Naive thymus-derived CD4-positive, alpha-beta T cell (primary cell): ENCODE measurements around the gene GATAD2B. TPM values are rescaled to one million over a fixed set of nuclear protein-coding genes. Genes with fewer than 3 reads are reported as not detected.

Experiments
- ATAC-seq: fragments of 150-1000 bp; cut with Tn5 transposase; 2 replicates; pipeline ENCODE4 v1.10.0; 2021; ENCODE audit warnings: mild to moderate bottlenecking, moderate library complexity
- CTCF ChIA-PET: fragments of 350-600 bp; sonication (Branson Sonifier 250); formaldehyde crosslinking; loops from one replicate; lab custom pipeline; 2021; ENCODE audit warnings: antibody characterized with exemption; lab: Charles Lee
- POLR2A ChIA-PET: fragments of 350-600 bp; sonication (Branson Sonifier 250); formaldehyde crosslinking; loops from one replicate; lab custom pipeline; 2021; ENCODE audit warnings: antibody characterized with exemption, inconsistent platforms; lab: Charles Lee
- DNase-seq, 9 donors: peaks; one replicate each; pipeline versions ENCODE4 v3.0.0 to v3.0.0-alpha.2; 2020 to 2022; ENCODE audit warnings: mixed read lengths in 1 of 9
- H3K27ac ChIP-seq: one replicate; pipeline ENCODE4 v1.7.0; 2013; ENCODE audit warnings: mild to moderate bottlenecking, low read depth, low read length, moderate library complexity
- H3K27me3 ChIP-seq, 2 donors: one replicate each; pipeline ENCODE4 v1.7.0; 2013; ENCODE audit warnings: low read length in 2 of 2, mild to moderate bottlenecking in 2 of 2, moderate library complexity in 2 of 2; ENCODE audit not compliant: control insufficient read depth in 2 of 2, insufficient read depth in 2 of 2
- H3K36me3 ChIP-seq, 3 experiments: 1 replicate in 2 of 3; 2 replicates in 1 of 3; pipeline ENCODE4 v1.7.0; 2013; ENCODE audit warnings: low read length in 3 of 3, mild to moderate bottlenecking in 3 of 3, moderate library complexity in 1 of 3; ENCODE audit not compliant: insufficient read depth in 3 of 3, control insufficient read depth in 2 of 3
- H3K4me1 ChIP-seq, 2 donors: one replicate each; pipeline ENCODE4 v1.7.0; 2013; ENCODE audit warnings: low read length in 2 of 2, mild to moderate bottlenecking in 2 of 2, moderate library complexity in 1 of 2; ENCODE audit not compliant: control insufficient read depth in 2 of 2, insufficient read depth in 2 of 2
- H3K4me3 ChIP-seq: 2 replicates; pipeline ENCODE4 v1.7.0; 2013; ENCODE audit warnings: mild to moderate bottlenecking, low read length
- H3K9me3 ChIP-seq, 3 experiments: 1 replicate in 2 of 3; 2 replicates in 1 of 3; pipeline ENCODE4 v1.7.0; 2013; ENCODE audit warnings: low read length in 3 of 3; ENCODE audit not compliant: control insufficient read depth in 2 of 3
- H3K27ac Mint-ChIP-seq, 9 donors: one replicate each; pipeline ENCODE4 v1.8.0; 2020 to 2022; ENCODE audit warnings: mixed read lengths in 9 of 9, mild to moderate bottlenecking in 8 of 9, moderate library complexity in 5 of 9, inconsistent platforms in 2 of 9
- H3K27me3 Mint-ChIP-seq, 5 donors: one replicate each; pipeline ENCODE4 v1.8.0; 2021 to 2022; ENCODE audit warnings: mixed read lengths in 5 of 5, mild to moderate bottlenecking in 1 of 5
- H3K36me3 Mint-ChIP-seq, 5 donors: one replicate each; pipeline ENCODE4 v1.8.0; 2020 to 2022; ENCODE audit warnings: mixed read lengths in 5 of 5, mild to moderate bottlenecking in 3 of 5, inconsistent platforms in 1 of 5
- H3K4me1 Mint-ChIP-seq, 7 donors: one replicate each; pipeline ENCODE4 v1.8.0; 2020 to 2022; ENCODE audit warnings: mixed read lengths in 7 of 7, mild to moderate bottlenecking in 3 of 7, inconsistent platforms in 1 of 7
- H3K4me3 Mint-ChIP-seq, 10 donors: one replicate each; pipeline ENCODE4 v1.8.0; 2020 to 2022; ENCODE audit warnings: mild to moderate bottlenecking in 10 of 10, mixed read lengths in 10 of 10, moderate library complexity in 6 of 10, inconsistent platforms in 2 of 10
- H3K9me3 Mint-ChIP-seq, 11 donors: one replicate each; pipeline ENCODE4 v1.8.0; 2020 to 2022; ENCODE audit warnings: mixed read lengths in 11 of 11, mild to moderate bottlenecking in 4 of 11, inconsistent platforms in 1 of 11, moderate library complexity in 1 of 11
- intact Hi-C, 2 donors: fragments of 100-400 bp; cut with micrococcal nuclease; formaldehyde crosslinking; loops; one replicate each; pipeline ENCODE4 v1.15.1; 2023
- polyA plus RNA-seq, 2 donors: library from polyadenylated mRNA; unstranded; fragments of 300-500 nt; fragmentation: Illumina TruSeq; gene quantifications; one replicate each; pipeline ENCODE4 v1.2.3, GENCODE V29; 2021
- total RNA-seq, 6 experiments: library from RNA in 5 of 6; stranded (reverse) in 5 of 6; gene quantifications; 1 replicate in 5 of 6; 2 replicates in 1 of 6; pipeline ENCODE4 v1.2.3 and lab custom pipeline; 2021 to 2026

Gene GATAD2B
- total and polyA plus RNA-seq, 7 experiments from 2014 or later: 4.8 to 102 (median 73.7) TPM

DNA sequence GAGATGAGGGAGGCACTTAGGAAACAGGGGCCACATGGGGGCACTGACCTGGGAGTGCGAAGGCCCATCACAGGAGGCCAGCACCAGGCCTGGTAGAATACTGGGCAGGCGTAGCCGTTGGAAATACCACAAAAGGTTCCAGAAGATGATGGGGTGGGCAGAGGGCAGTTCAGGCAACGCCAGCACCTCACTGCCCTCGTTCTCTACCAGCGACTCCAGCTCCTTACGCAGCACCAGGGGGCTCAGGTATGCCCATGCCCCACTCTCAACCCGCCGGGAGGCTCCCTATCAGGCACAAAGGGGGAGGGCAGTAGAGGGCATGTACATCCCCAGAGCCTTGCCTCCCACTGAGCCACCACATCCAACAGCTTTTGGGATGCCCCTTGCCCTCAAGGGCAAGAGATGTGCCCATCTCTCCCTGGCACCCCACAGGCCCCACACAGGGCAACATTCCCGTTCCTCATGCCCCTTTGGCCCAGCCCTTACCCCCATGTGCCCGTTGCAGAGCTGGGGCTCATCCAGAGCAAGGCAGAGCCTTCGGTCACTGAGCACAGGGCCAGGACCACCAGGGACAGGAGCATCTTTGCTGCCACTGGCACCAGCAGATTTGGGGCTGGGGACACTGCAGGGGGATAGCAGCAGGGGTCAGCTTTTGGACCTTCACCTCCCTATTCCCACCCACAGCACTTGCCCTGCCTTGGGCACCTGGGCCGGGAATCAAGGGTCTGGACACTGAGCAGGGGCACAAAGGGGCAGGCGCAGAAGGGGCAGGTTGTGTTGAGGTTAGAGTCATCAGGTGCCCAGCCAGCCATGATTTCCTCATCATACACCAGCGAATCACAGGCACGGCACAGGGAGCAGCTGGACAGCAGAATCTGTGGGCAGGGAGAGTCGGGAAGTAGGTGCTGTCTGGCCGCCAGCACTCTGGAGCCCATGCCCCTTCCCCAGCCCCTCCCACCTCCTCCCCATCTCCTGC, 9.7 kb upstream of the GATAD2B start:
- H3K27ac Mint-ChIP-seq: peak overlapping the region in 1 of 9 donors; percentile 46
- intact Hi-C loops: no loop called here
- ATAC-seq: no peak
- CTCF ChIA-PET: interaction anchor here (0.5 to 0.6 kb wide), 2 partner anchors 15 to 421 kb away, joined by 3 read pairs; no protein-coding TSS in a partner anchor
- H3K36me3 ChIP-seq: peaks cover 10 to 85% (median 33%) of the 10 kb centered on the region in 3 experiments
- H3K4me3 Mint-ChIP-seq: no peak overlapping the region
- POLR2A ChIA-PET: interaction anchor here (1.2 to 3.6 kb wide), 3 partner anchors 10 to 35 kb away, joined by 3 to 16 read pairs (median 6); partner anchors contain the start of genes CREB3L4 and GATAD2B
- H3K4me3 ChIP-seq: no peak overlapping the region
- H3K4me1 Mint-ChIP-seq: peaks cover 4 to 14% (median 8%) of the 10 kb centered on the region in 7 donors
- no peak overlapping the region for H3K27ac ChIP-seq
- no peaks in the 10 kb centered on the region for H3K27me3 Mint-ChIP-seq
- peaks cover 0 to 26% (median 13%) of the 10 kb centered on the region in 5 donors for H3K36me3 Mint-ChIP-seq
- no peaks in the 10 kb centered on the region for H3K9me3 ChIP-seq
- no peaks in the 10 kb centered on the region for H3K27me3 ChIP-seq
- H3K4me1 ChIP-seq: no peaks in the 10 kb centered on the region
- H3K9me3 Mint-ChIP-seq: no peaks in the 10 kb centered on the region
- no peak for DNase-seq

DNA sequence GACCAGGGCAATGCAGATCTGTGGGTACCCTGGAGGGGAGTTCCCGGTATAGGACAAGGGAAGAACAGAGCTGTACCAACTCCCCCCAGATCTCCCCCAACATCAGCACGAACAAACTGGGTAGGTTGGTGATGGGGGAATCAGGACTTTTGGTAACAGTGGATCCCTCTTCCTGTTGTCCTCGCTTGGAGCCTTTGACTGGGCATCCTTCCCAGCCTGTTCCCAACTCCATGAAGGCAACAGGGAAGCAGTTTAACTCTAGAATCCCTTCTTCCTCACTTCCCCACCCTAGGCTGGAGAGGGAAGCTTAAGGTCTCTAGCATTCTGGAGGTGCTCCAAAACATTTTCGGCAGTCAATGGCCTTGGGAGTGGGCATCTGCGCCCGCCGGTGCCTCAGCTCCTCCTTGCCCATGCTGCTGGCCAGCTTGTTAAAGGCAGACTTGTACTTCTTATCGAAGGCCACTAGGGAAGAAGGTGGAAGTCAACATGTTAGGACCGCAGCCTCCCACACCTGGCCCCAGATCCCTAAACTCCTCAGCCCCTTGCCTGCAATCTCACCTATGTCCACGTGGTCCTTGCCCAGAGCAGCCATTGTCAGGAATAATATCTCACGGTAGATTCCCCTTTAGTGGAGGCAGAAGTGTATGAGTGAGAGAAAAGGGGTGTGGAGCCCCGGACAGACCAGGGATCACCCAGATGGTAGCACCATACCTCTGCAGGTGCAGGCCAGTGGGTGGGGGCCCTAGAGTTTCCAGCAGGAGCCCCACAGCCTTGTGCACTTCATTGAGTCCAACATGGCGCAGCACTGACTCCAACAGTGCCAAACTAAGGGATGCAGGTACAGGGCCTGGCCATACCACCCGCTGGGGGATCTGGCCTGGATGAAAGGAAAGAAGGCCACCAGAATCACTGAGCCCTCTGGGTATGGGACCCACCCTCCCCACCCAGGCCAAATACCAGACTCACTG, 7.5 kb upstream of the GATAD2B start:
- H3K27me3 Mint-ChIP-seq: no peaks in the 10 kb centered on the region
- H3K4me3 Mint-ChIP-seq: no peak overlapping the region
- ChIA-PET CTCF (interaction anchor here (0.6 to 2.2 kb wide), 3 partner anchors 11 to 55 kb away, joined by 3 to 5 read pairs (median 3); partner anchors contain the start of gene CREB3L4), POLR2A (interaction anchor here (0.7 to 2.7 kb wide), 3 partner anchors 15 to 196 kb away, joined by 3 to 24 read pairs (median 5); partner anchors contain the start of genes DENND4B and JTB)
- H3K27me3 ChIP-seq: no peaks in the 10 kb centered on the region
- H3K9me3 Mint-ChIP-seq: no peaks in the 10 kb centered on the region
- peaks cover 0 to 9% (median 3%) of the 10 kb centered on the region in 5 donors for H3K36me3 Mint-ChIP-seq
- no peaks in the 10 kb centered on the region for H3K9me3 ChIP-seq
- H3K4me1 Mint-ChIP-seq: peaks cover 4 to 21% (median 8%) of the 10 kb centered on the region in 7 donors
- DNase-seq (no peak), ATAC-seq (no peak)
- intact Hi-C loops: no loop called here
- H3K4me3 ChIP-seq: no peak overlapping the region
- no peak overlapping the region for H3K27ac ChIP-seq
- peaks cover 4 to 63% (median 13%) of the 10 kb centered on the region in 3 experiments for H3K36me3 ChIP-seq
- H3K4me1 ChIP-seq: no peaks in the 10 kb centered on the region
- no peak overlapping the region for H3K27ac Mint-ChIP-seq

DNA sequence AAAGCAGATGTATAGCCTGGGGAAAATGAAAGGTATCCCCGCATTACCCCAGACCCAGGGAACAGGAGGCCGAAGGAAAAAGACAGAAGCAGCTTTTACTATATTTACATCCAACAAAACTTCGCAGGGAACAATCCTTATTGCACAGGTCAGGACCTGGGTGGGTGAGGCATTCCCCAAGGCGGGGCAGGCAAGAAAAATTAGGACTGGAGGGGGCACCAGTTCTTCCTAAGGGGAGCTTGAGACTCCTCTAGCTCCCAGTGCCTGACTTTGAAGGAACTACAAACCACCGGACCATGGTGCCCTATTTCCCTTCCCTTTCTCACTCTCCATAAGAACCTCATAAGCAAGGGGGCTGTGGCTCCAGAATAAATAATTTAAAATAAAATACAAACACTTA, 6.7 kb upstream of the GATAD2B start:
- no peaks in the 10 kb centered on the region for H3K27me3 ChIP-seq
- H3K9me3 ChIP-seq: no peaks in the 10 kb centered on the region
- ChIA-PET CTCF (interaction anchor here (0.6 to 2.2 kb wide), 3 partner anchors 11 to 56 kb away, joined by 3 to 5 read pairs (median 3); partner anchors contain the start of gene CREB3L4), POLR2A (interaction anchor here (0.6 to 2.7 kb wide), 5 partner anchors 16 to 195 kb away, joined by 3 to 24 read pairs (median 4); partner anchors contain the start of genes DENND4B and JTB)
- H3K4me1 ChIP-seq: no peaks in the 10 kb centered on the region
- peak overlapping the region in 2 of 9 donors; percentile 49 to 62 for H3K27ac Mint-ChIP-seq
- intact Hi-C loops: no loop called here
- H3K27ac ChIP-seq: no peak overlapping the region
- H3K27me3 Mint-ChIP-seq: no peaks in the 10 kb centered on the region
- no peaks in the 10 kb centered on the region for H3K9me3 Mint-ChIP-seq
- peaks cover 4 to 21% (median 8%) of the 10 kb centered on the region in 7 donors for H3K4me1 Mint-ChIP-seq
- no peak overlapping the region for H3K4me3 ChIP-seq
- H3K36me3 ChIP-seq: peaks cover 4 to 55% (median 8%) of the 10 kb centered on the region in 3 experiments
- no peak for ATAC-seq
- no peak for DNase-seq
- peaks cover 0 to 5% (median 2%) of the 10 kb centered on the region in 5 donors for H3K36me3 Mint-ChIP-seq
- no peak overlapping the region for H3K4me3 Mint-ChIP-seq

DNA sequence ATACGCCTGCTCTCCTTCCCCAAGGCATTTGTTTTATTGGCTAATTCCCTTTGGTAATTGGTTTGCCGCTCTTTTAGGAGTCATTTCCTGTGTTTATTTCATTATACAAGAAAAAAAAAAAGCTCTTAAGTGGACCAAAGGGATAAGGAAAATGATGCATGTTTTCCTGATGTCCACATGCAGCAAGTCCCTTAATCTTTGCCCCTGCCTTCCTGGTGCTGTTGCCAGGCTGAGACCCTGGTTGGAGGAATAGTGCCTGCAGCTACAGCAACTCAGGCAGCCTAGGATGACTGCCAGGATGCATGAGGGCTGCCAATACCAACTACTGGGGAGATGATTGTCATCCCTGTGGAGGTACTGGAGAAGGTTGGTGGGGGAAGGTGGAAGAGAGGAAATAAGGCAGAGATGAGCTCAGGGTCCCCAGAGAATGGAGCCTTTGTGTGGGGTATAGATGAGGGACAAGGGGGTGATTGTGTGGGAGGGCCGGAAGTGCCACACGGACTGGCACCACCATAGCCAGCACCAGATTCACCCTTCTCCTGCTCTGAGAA, 6.1 kb upstream of the GATAD2B start:
- Histone ChIP-seq H3K4me1 (peaks cover 2 to 5% of the 10 kb centered on the region in 2 donors), H3K27ac (peak overlapping the region; percentile 12), H3K27me3 (no peaks in the 10 kb centered on the region), H3K4me3 (no peak overlapping the region), H3K9me3 (no peaks in the 10 kb centered on the region), H3K36me3 (peaks cover 0 to 49% (median 7%) of the 10 kb centered on the region in 3 experiments)
- CTCF ChIA-PET: interaction anchor here (0.9 to 2.2 kb wide), 2 partner anchors 10 to 39 kb away, joined by 3 to 5 read pairs; partner anchors contain the start of gene CREB3L4
- no peaks in the 10 kb centered on the region for H3K27me3 Mint-ChIP-seq
- H3K27ac Mint-ChIP-seq: peak overlapping the region; percentile 4 to 74 (median 52)
- peaks cover 0 to 4% (median 0%) of the 10 kb centered on the region in 5 donors for H3K36me3 Mint-ChIP-seq
- no peaks in the 10 kb centered on the region for H3K9me3 Mint-ChIP-seq
- ATAC-seq: no peak
- POLR2A ChIA-PET: interaction anchor here (0.6 to 2.7 kb wide), 3 partner anchors 16 to 39 kb away, joined by 3 to 24 read pairs (median 4); partner anchors contain the start of gene DENND4B
- peaks cover 6 to 21% (median 9%) of the 10 kb centered on the region in 7 donors for H3K4me1 Mint-ChIP-seq
- no peak overlapping the region for H3K4me3 Mint-ChIP-seq
- intact Hi-C loops: no loop called here
- DNase-seq: no peak

DNA sequence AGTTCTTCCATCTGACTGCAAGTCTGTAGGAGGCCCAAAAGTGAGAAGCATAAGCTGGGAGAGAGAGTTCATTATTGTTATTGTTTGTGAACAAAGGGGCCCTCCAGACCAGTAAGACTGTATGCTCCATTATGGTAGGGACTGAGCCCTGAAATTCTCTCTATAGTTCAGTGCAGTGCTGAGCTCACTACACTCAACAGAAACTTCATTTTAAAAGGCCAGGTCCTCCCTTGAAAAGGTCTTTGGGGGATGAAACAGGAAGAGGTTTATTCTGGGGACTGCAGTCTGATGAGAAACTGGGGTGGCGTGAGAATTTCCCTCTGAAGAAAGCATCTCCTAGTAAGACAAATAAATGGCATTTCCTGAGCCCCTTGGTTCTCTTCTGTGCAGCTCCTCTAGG, 5.5 kb upstream of the GATAD2B start:
- H3K4me3 Mint-ChIP-seq: no peak overlapping the region
- CTCF ChIA-PET: interaction anchor here (2.2 kb wide), 1 partner anchor 9 kb away, joined by 5 read pairs; no protein-coding TSS in a partner anchor
- intact Hi-C loops: no loop called here

More for the DNA sequence above, 5.5 kb upstream of the GATAD2B start:
- Histone ChIP-seq H3K36me3 (peaks cover 0 to 45% (median 4%) of the 10 kb centered on the region in 3 experiments), H3K4me3 (no peak overlapping the region), H3K27ac (no peak overlapping the region), H3K27me3 (no peaks in the 10 kb centered on the region), H3K9me3 (no peaks in the 10 kb centered on the region), H3K4me1 (peaks cover 5 to 8% of the 10 kb centered on the region in 2 donors)
- POLR2A ChIA-PET: interaction anchor here (2.7 kb wide), 1 partner anchor 17 kb away, joined by 24 read pairs; the partner anchor contains the start of gene DENND4B
- H3K4me1 Mint-ChIP-seq: peaks cover 9 to 25% (median 15%) of the 10 kb centered on the region in 7 donors
- peaks cover 0 to 5% (median 0%) of the 10 kb centered on the region in 5 donors for H3K36me3 Mint-ChIP-seq
- DNase-seq (no peak), ATAC-seq (no peak)
- H3K27me3 Mint-ChIP-seq: no peaks in the 10 kb centered on the region
- H3K9me3 Mint-ChIP-seq: no peaks in the 10 kb centered on the region
- H3K27ac Mint-ChIP-seq: peak overlapping the region; percentile 2 to 74 (median 52)
